ENCODE measurements around the gene VPREB3.
A peak's percentile ranks its signal among the peaks of the same experiment; 100 is the strongest.
"Not testable (repeated sequence)": the region's sequence is repeated elsewhere in the genome, so short reads cannot be mapped to it uniquely, and the experiment has no call there.

Gene VPREB3

DNA sequence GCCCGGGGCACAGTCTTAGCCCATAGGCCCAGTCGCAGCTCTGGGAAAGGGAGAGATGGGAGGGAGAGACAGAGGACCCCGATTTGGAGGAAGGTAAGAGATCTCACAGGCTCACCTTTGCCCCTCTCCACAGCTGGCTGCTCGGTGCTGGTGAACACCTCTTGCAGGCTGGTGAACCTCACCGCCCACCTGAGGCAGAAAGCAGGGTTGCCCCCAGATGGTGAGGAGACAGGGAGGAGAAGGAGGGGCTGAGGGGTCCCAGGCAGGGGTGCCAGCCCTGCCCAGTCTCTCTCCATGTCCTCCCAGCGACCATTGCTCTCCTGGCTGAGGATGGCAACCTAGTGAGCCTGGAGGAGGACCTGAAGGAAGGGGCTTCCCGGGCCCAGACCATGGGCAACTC is 9.7 kb upstream of the VPREB3 start:
- no peak for DNase-seq

DNA sequence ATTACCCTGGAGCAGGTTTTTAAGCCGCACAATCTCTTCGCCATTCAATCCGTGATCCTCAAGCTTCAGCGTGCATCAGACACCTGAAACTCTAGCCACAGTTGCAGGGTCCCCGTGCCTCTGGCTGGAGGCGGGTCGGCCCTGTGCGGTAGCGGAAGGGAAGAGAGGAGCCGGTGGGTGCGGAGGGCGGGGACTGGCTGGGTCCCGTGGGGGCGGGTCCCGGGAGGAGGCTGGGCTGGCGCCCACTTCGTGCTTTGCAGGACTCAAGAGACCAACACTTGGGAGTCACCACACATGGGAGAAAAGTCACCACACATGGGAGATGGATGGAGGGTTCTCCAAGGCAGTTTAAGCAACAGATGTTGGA is 9.3 kb upstream of the VPREB3 start:
- peak; percentile 62 for DNase-seq

DNA sequence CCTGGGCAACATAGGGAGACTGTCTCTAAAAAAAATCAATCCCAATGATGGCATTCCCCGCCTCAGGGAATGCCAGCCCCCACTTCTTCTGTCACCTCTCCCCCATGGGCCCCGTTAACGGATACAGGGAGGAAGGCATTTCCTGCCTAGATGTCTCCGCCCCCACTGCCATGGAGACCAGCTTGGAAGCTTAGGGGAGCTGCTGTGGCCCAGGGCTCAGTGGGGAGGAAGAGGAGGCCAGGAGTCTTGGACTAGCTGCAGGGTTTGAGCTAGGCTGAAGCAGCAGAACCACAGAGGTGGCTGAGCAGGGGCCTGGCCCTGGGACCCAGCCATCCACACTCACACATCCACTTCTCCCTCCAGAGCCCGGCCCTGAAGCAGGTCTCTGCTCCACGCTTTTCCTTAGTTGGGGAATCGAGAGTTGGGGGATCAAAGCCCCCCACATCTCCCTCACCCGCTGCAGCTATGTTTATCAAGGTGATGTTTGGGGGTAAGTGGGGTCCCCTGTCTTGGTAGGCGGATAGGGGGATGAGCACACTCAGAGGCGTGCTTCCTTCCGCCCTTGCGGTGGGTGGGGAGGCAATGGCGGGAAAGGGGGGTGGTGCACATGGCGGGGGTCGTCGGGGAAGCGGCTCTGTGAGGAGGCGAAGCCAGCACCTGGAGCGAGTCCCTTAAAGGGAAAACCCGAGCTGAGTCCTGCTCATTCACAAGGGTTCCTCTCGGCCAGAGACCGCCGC is 8.8 kb upstream of the VPREB3 start, which contains the start of gene C22orf15:
Gene C22orf15, plus strand, starts transcription at position 149 of the 737 bp plus-strand sequence. Its CDS starts 317 bp downstream, at position 466.
- DNase-seq: peak; percentile 26

DNA sequence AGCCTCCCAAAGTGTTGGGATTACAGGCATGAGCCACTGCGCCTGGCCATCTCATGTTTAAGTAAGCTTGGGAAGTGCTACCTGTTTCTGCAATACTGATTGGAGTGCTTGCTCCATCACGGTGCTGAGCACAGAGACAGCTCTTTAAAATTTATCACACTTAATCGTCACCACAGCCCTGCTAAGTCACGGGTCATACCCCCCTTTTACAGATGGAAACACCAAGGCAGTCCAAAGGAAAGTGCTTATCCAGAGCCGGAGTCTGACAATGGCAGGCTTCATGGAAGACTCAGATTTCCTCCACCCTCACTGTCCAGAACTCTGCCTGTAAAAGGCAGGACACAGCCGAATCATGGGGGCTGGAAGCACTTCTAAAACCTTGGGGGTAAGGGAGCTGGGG is 5.8 kb upstream of the VPREB3 start:
- DNase-seq: no peak

DNA sequence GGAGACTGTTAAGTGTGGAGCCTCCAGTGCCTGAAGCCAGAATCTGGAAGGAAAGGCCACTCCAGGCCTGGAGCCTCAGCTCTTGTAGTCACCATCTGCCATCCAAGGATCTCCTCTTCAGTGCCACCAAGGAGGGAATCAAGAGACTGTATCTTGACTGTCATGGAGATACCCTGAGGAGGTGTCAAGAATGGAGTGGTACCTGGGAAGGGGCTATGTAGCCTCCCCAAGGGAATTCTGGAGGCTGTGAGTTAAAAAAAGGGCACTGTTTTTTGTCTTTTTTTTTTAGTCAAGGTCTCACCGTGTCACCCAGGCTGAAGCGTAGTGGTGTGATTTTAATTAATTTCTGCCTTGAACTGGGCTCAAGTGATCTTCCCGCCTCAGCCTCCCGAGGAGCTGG is 5.3 kb upstream of the VPREB3 start:
- no peak for DNase-seq

DNA sequence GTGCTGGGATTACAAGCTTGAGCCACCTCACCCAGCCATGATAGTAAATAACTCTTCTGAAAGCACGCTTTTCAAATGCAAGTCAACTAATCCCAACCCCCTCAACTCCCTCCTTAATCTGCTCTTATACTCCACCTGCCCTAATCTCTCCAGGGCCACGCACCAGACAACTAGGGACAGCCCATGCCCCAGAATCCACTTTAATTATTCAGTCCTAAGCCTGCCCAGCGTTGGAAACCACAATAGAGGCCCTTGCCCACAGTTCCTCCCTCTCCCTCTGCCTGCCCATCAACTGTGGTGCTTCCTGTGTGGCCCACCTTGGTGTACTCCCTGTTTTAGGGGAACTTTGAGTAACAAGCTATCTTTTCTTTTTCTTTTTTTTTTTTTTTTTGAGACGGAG is 2.7 kb upstream of the VPREB3 start:
- DNase-seq: no peak

DNA sequence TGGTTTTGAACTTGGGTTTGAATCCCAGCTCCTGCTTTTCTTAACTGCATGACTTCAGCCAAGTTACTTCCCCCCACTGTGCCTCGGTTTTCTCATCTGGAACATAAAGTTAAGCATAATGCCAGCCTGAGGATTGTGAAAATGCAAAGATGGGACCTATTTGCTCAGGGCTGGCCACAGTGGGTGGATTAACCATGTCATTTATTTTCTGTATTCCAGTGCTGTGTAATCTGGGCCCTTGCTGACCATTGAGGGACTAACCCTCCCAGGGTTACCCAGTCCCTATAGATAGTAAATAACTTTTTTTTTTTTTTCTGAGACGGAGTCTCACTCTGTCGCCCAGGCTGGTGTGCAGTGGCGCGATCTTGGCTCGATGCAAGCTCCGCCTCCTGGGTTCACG is 1.5 kb upstream of the VPREB3 start:
- no peak for DNase-seq

DNA sequence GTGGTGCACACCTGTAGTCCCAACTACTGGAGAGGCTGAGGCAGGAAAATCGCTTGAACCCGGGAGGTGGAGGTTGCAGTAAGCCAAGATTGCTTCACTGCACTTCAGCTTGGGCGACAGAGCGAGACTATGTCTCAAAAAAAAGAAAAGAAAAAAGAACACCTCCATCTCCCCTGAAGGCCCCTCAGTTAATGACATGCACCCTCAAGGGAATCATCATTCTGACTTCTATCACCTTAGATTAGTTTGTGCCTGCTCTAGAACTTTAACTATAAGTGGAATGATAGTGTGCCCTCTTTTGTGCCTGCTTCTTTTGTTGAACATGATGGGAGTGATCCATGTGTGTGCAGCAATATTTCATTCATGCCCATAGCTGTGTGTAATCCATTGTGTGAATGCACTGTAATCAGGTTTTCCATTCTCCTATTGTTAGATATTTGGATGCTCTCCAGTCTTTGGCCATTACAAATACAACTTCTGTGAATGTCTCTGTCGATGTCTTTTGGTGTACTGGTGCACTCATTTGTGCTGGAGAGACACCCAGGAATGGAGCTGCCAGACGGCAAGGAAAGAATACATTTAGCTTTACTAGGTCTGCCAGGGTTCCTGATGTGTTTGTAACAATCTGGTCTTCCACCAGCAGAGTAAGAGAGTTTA is 883 bp upstream of the VPREB3 start:
- DNase-seq: no peak

DNA sequence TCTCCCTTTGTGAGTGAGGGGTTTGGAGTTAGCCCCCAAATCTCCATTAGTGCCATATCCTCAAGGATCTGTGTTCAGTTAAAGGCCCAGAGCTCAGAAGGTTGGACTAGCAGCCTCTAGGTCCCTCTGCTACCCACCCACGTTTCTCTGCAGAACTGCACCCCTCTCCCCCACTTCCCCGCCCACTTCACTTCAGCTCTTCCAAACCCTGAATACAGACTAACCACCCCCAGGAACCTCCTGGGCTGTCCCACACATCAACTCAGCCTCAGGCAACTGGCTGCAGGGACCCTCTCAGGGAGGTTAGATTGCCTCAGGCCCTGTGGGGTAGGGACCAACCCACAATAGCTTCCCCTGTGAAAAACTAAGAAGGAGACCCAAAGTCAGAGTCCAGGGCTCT is 840 bp downstream of the VPREB3 start:
- no peak for DNase-seq

DNA sequence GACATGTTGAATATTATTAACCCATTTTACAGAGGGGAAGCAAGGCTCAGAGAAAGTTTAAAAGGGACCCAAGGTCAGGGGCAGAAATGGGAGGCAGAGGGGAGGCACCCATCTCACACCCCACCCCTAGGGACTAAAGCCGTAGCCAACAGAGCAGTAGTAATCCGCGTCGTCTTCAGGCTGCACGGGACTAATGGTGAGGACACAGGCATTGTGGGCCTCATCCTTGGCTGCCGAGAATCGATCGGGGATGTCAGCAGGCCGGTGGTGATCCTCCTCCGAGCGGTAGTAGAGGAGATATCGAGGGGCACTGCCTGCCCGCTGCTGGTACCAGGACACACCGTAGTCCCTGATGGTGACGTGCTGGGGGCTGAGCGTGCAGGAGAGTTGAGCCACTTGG is 1.5 kb downstream of the VPREB3 start:
- no peak for DNase-seq

DNA sequence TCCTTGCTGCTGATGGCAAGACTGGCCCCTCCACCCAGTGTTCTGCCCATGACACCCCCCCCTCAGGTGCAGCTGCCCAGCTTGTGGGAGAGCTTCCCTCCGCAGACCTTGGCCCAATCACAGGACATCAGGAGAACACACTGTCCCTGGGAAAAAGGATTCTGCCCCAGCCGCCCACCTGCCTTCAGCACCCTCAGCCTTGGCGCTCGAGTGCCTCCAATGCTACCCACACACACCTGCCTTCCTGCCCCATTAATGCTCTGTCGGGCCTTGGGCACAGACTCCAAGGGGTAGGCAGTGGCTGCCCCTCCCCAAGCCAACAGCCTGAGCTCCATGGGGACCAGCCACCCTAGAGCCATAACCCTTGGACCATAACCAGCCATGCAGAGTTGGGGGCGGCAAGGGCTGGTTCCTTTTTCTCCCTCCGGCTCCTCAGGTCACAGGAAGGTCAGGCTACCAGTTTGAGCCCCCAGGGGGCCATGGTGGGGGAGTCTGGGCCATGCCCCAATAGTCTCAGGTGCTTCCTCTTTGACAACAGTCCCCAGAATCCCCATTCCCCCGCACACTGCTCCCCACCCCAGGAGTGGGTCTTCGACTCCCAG is 2.0 kb downstream of the VPREB3 start:
- no peak for DNase-seq

DNA sequence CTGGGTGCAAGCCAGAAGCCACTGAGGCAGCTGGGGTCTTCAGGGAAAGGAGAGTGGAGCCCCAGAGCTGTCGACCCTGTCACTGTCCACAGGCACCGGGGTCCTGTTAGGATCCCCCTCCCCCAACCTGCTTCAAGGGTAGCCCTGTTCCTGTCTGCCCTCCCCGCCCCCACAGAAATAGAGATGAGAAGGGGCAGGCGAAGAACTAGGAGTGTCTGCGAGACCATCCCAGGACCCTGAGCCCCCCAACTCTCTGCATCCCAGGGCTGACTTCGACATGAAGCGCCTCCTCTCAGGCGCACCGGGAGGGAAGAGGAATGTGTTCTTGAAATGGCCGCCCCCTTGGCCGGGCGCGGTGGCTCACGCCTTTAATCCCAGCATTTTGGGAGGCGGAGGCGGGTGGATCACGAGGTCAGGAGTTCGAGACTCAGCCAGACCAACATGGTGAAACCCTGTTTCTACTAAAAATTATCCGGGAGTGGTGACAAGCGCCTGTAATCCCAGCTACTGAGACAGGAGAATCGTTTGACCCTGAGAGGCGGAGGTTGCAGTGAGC is 2.7 kb downstream of the VPREB3 start:
- no peak for DNase-seq

DNA sequence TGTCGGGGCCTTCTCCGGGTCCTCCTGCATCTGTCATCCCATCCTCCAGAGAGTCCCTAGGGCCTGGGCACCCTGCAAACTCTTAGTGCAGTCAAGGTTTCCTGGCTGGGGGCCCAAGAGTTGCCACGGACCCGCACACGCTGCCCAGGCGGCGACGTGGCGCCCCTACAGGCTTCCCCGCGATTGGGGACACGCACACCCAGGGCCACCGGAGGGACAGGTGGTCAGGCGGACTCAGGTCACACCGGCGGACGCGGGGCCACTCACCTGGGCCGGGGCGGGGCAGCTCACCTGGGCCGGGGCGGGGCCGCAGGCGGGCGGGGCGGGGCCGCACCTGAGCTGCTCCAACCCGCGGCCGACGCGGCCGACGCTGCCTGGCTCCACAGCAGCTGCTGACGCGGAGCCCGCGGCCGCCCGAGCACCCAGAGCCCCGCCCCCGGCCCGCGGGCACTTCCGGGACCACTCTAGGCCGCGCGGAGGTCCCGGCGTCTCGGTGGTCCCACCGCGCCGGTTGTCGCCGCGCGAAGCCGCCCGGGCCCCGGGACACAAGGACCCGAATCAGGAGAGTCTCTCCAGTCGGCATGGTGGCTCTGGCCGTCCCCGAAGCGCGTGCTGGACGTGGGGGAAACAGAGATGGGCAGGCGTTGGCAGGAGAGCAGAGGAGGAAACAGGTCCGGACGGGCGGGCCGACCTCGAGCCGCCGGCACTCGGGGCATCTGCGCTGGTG is 3.3 kb downstream of the VPREB3 start, which contains the start of gene ZNF70:
Gene ZNF70, minus strand, starts transcription at position 399 of the 727 bp plus-strand sequence. CDS start 5,972 bp downstream, outside the sequence.
- DNase-seq: peak; percentile 86

DNA sequence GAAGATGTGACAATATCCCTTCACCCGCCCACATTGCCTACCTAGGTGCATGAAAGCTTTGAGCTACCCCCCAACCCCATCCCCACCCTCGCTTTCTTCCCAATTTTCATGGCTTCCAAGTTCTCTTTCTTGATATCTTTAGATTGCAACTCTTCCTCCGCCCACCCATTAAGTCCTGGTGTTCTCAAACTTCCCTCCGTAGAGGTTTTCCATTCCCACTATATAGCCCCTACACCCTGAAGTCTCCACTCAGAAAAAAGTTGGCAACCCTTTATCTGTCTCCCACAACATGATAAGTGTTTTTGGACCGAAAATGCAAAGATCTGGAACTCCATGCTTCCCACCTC is 3.9 kb downstream of the VPREB3 start:
- no peak for DNase-seq

DNA sequence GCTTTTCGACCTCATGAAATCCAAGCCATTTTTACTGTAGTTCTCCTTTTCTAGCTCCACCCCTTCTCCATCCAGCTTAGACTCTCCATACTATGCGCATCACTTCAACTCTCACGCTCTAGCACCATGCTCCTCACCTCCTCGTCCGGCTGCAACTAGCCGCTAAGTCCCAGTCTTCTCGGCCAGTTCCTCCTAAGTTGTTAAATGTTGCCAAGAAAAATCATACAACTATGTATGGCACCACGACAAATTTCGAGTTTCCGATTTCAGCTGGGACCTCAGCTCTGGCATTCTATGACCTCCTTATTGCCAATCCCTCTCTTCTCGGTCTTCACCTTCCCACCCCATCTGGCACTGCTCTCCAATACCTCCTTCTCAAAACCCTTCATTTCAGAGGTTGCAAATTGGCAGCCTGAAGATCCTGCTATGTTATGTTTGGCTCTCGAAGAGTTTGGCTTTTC is 4.4 kb downstream of the VPREB3 start:
- DNase-seq: no peak

DNA sequence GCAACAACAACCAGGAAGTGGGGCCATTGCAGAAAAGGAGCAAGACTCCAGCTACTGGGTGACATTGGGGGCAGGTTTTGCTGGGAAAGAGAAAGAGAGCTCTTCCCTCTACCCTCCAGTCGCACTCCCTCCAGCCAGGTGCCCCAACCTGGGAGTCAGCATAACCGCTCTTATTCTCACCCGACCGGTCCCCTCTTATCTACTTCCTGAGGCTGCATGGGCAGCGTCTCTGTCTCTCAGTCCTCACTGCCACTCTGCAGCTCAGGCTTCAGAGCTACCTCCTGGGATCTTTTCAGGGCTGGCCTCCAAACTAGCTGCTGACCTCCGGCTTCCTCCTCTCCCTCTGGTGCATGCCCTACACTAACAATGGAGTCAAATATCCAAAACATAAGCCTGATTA is 8.4 kb downstream of the VPREB3 start:
- no peak for DNase-seq

DNA sequence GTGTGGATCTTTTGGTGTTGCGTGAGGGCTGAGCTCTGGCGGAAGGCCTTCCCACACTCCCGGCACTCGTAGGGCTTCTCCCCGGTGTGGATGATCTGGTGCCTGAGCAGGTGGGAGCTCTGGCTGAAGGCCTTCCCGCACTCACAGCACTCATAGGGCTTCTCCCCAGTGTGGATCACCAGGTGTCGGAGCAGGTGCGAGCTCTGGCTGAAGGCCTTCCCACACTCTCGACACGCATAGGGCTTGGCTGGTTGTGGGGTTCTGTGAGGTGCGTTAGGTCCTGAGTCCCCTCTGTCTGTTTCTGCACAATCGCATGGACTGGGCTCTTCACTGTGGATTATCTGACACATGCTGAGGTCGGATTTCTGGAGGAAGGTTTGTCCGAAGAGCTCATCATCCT is 9.7 kb downstream of the VPREB3 start:
- no peak for DNase-seq

DNA sequence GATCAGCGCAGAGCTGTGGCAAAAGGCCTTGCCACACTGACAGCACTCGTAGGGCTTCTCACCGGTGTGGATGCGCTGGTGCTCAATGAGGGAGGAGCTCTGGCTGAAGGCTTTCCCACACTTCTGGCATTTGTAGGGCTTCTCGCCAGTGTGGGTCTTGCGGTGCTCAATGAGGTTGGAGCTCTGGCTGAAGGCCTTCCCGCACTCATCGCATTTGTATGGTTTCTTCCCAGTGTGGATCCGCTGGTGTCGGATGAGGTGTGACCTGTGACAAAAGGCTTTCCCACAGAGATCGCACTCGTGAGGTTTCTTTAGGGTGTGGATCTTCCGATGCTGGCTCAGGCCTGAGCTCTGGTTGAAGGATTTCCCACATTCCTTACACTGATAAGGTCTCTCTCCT is 10.2 kb downstream of the VPREB3 start:
- DNase-seq: no peak

DNA sequence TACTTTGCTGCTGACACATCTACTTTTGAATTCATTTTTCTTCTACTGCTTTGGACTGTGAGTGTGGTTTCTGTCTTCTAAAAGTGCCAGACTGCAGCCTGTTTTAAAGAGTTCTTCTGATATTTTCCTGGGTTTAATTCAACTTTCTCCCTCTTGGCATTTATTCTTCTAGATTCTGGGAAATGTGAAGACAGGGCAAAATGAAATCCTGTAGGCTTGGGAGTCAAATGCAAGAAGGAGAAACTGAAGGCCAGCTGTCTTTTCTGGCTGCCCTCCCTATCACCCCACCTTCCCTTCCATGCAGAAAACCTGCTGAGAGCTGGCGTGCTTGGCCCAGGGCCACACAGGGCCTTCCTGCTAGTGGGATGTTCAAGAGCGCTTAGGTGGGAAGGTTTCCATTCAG is 10.9 kb downstream of the VPREB3 start:
- DNase-seq: no peak

DNA sequence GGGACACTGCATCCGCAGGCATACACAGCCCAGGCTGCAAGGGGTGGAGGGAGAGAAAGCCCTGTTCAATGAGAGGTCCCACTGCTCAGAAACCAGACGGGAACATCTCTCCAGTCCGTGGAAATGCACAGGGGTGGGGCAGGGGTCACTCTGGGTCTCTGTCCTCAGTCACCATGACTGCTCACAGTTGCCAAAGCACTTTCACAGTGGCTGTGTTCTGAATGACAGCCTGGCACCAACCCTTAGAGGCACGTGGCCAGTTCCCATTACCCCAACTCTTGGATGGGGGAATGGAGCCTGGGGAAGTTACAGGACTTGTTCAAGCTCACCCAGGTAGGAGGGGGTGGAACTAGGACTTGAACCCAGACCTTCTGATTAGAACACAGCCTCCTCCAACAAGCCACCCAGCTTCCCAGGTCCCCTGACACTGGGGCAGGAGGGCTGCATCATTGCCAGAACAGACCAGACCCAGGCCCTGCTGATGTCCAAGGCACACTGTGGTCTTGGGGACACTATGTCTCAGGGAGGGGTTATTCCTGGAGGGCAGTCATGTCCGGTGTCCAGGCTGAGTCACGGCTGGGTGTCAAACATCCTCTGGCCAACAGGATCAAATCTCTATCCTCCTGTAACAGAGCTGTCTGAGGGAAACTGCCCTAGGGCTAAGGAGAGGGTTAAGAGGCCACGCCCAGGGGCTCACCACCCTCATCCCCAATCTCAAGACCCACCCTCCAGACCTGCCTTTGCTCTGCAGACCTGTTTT is 11.5 kb downstream of the VPREB3 start:
- no peak for DNase-seq

DNA sequence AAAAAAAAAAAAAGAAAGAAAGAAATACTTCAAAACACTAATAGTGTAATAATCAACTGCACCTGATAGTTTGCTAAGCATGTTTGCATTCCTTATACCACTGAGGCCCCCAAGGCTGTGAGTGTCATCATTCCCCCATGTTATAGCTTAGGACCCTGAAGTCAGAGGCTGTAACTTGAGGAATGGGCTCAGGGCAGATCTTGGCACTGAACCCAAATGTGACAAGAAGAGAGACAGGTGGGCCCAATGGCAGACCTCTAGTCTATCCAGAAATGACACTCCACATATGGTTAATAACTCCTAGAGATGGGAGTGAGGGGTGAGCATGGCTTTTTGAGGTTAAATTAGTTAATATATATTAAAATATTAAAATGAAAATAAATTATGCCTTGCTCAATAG is 16.5 kb downstream of the VPREB3 start:
- DNase-seq: no peak

DNA sequence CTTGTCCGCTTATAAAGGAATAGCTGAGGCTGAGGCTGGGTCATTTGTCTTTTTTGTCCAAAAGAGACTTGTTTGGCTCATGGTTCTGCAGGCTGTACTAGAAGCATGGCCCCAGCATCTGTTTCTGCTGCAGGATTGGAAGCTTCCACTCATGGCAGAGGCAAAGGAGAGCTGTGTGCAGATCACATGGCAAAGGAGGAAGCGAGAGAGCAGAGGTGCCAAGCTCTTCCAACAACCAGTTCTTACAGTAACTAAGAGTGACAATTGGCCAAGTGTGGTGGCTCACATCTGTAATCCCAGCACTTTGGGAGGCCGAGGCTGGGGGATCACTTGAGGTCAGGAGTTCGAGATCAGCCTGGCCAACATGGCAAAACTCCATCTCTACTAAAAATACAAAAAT is 26.1 kb downstream of the VPREB3 start:
- not testable (repeated sequence) for DNase-seq
